Activated CD4-positive, alpha-beta T cell treated with anti-CD3 and anti-CD28 coated beads for 36 hours (primary cell): ENCODE data around the gene ZNF502. TPM values are rescaled to one million over a fixed set of nuclear protein-coding genes. Genes with fewer than 3 reads are reported as not detected.

ENCODE experiments used
- ATAC-seq: fragments of 200-7000 bp; cut with Tn5 transposase; one replicate; pipeline ENCODE4 v1.10.0; 2021; ENCODE audit warnings: mild to moderate bottlenecking, moderate library complexity
- CTCF ChIA-PET: fragments of 350-600 bp; sonication (Branson Sonifier 250); formaldehyde crosslinking; loops from one replicate; lab custom pipeline; 2021; ENCODE audit warnings: antibody characterized with exemption; lab: Charles Lee
- POLR2A ChIA-PET: fragments of 350-600 bp; sonication (Branson Sonifier 250); formaldehyde crosslinking; loops from one replicate; lab custom pipeline; 2021; ENCODE audit warnings: antibody characterized with exemption, inconsistent platforms; lab: Charles Lee
- DNase-seq: peaks from one replicate; pipeline ENCODE4 v3.0.0-alpha.2; 2020
- H3K27ac Mint-ChIP-seq: one replicate; pipeline ENCODE4 v1.8.0; 2021; ENCODE audit warnings: mixed read lengths
- H3K27me3 Mint-ChIP-seq: one replicate; pipeline ENCODE4 v1.8.0; 2021; ENCODE audit warnings: mixed read lengths
- H3K36me3 Mint-ChIP-seq: one replicate; pipeline ENCODE4 v1.8.0; 2021; ENCODE audit warnings: low read depth, mixed read lengths
- H3K4me1 Mint-ChIP-seq: one replicate; pipeline ENCODE4 v1.8.0; 2021; ENCODE audit warnings: mixed read lengths
- H3K4me3 Mint-ChIP-seq: one replicate; pipeline ENCODE4 v1.8.0; 2021; ENCODE audit warnings: mild to moderate bottlenecking, moderate library complexity, mixed read lengths
- H3K9me3 Mint-ChIP-seq: one replicate; pipeline ENCODE4 v1.8.0; 2021; ENCODE audit warnings: low read depth, mixed read lengths
- intact Hi-C, 2 experiments: fragments of 100-400 bp; cut with DNase I in 1 of 2; cut with micrococcal nuclease in 1 of 2; formaldehyde crosslinking; loops; one replicate each; pipeline versions ENCODE4 v1.14.2 to v1.15.1; 2022 to 2024; cut with DNase I, micrococcal nuclease
- total RNA-seq, 2 experiments: library from RNA; stranded (reverse); gene quantifications; one replicate each; pipeline ENCODE4 v1.2.3, GENCODE V29; 2021

The ZNF502 gene
- total RNA-seq, 2 experiments from 2014 or later = 1.8 to 2.4 TPM

DNA sequence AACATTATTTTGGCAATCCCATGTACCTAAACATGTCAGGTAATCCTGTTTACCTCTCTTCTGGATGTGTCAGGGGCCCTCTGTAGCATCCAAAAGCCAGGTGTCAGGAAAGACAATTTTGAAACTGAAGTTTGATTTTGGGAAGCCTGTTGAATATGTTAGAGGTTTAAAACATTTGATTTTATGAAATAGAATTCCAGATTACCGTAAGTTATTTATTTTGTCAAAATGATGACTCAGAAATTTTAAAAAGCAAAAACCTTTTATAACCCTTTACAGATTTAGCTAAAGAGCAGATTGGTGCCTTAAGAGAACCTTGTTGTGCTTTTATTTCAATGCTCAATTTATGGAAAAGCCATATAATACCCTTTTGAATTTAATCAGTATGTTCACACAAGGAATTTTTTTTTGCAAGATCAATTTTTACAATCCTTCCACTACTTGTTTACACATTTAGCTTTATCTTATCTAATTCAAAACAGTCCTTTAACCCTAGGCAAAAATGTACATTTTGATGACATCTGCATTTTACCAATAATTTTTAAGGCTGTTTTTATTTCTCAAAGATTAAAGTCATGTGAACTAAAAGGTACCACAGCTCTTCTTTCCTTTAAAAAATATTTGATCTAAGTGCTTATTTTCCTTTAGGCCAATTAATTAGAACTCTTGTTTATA, 59.1 kb downstream of the ZNF502 start:
- ChIA-PET CTCF (interaction anchor here (1.3 kb wide), 1 partner anchor 9 kb away, joined by 4 read pairs; no protein-coding TSS in a partner anchor), POLR2A (no interaction called here)
- Mint-ChIP-seq H3K9me3 (peaks cover 17% of the 10 kb centered on the region), H3K4me3 (no peak overlapping the region), H3K27ac (no peak overlapping the region), H3K27me3 (no peaks in the 10 kb centered on the region), H3K4me1 (no peaks in the 10 kb centered on the region), H3K36me3 (peaks cover 76% of the 10 kb centered on the region)
- intact Hi-C loops = no loop called here
- ATAC-seq = no peak
- no peak for DNase-seq

DNA sequence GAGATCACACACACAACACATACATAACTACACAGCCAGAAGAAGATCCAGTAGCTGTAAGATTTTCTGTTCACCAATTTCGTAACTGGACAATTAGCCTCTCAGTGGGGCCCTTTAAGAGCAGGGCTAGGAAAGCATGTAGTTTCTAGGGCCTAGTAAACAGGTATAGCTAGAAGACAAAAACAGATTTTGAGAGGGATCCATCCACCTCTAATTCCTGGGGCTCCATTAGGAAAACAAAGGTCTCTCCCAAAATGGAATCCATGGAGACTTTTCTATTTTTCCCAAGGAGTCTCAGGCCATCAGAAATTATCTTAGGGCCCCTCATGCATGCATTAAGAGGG, 59.6 kb downstream of the ZNF502 start:
- DNase-seq (no peak), ATAC-seq (no peak)
- no peaks in the 10 kb centered on the region for H3K27me3 Mint-ChIP-seq
- H3K4me1 Mint-ChIP-seq = no peaks in the 10 kb centered on the region
- ChIA-PET POLR2A (no interaction called here), CTCF (interaction anchor here (0.6 to 1.3 kb wide), 2 partner anchors 10 to 610 kb away, joined by 3 to 4 read pairs; no protein-coding TSS in a partner anchor)
- H3K27ac Mint-ChIP-seq = no peak overlapping the region
- no peak overlapping the region for H3K4me3 Mint-ChIP-seq
- peaks cover 17% of the 10 kb centered on the region for H3K9me3 Mint-ChIP-seq
- intact Hi-C loops = no loop called here
- H3K36me3 Mint-ChIP-seq = peaks cover 75% of the 10 kb centered on the region

Other genes with a start within 250 kb of the ZNF502 start
- gene ZNF445, start 235.0 kb upstream of the ZNF502 start, total RNA-seq = 10 to 100 TPM; 13.2 to 16.3 TPM
- gene ZKSCAN7, start 157.5 kb upstream of the ZNF502 start, total RNA-seq = 1 to 10 TPM; 2.0 TPM
- gene ZNF660, start 127.7 kb upstream of the ZNF502 start, total RNA-seq = under 1 TPM; 0.21 to 0.89 TPM
- 10 to 100 TPM; 10.9 to 11.6 TPM for gene ZNF197, start 87.6 kb upstream of the ZNF502 start, total RNA-seq
- 1 to 10 TPM; 2.0 to 2.7 TPM for gene ZNF35, start 63.9 kb upstream of the ZNF502 start, total RNA-seq
- gene ZNF501, start 17.0 kb downstream of the ZNF502 start, total RNA-seq = 1 to 10 TPM; 1.7 to 2.0 TPM
- 10 to 100 TPM; 40.2 to 74.1 TPM for gene KIAA1143, start 49.0 kb downstream of the ZNF502 start, total RNA-seq
- 10 to 100 TPM; 40.1 to 51.7 TPM for gene KIF15, start 49.1 kb downstream of the ZNF502 start, total RNA-seq
- 10 to 100 TPM in 1 of 2 experiments, 1 to 10 TPM in 1; 7.6 to 10.9 TPM for gene TMEM42, start 149.3 kb downstream of the ZNF502 start, total RNA-seq
- not detected for gene TGM4, start 161.9 kb downstream of the ZNF502 start, total RNA-seq